HEK293 (cell line): ENCODE measurements around the gene SHD.
A peak's percentile ranks its signal among the peaks of the same experiment; 100 is the strongest.

Experiments
- INSM2 ChIP-seq: fragments of 450-650 bp; formaldehyde crosslinking; IDR thresholded peaks from 2 replicates; pipeline ENCODE4 v1.5.1; 2016; ENCODE audit warnings: missing biosample characterization, missing genetic modification characterization
- KLF10 ChIP-seq: fragments of 450-650 bp; IDR thresholded peaks from 2 replicates; pipeline ENCODE4 v1.5.1; 2018; ENCODE audit warnings: missing biosample characterization, mild to moderate bottlenecking, missing genetic modification characterization
- PRDM2 ChIP-seq: fragments of 450-650 bp; formaldehyde crosslinking; IDR thresholded peaks from 2 replicates; pipeline ENCODE4 v1.5.1; 2016; ENCODE audit warnings: missing biosample characterization, missing genetic modification characterization, borderline replicate concordance
- REPIN1 ChIP-seq: fragments of 450-650 bp; formaldehyde crosslinking; IDR thresholded peaks from 2 replicates; pipeline ENCODE4 v1.5.1; 2017; ENCODE audit warnings: missing biosample characterization, missing genetic modification characterization, low read depth
- SP3 ChIP-seq: fragments of 450-650 bp; formaldehyde crosslinking; IDR thresholded peaks from 2 replicates; pipeline ENCODE4 v1.5.1; 2016; ENCODE audit warnings: missing biosample characterization, missing genetic modification characterization
- YY1 ChIP-seq: fragments of 450-650 bp; formaldehyde crosslinking; IDR thresholded peaks from 2 replicates; pipeline ENCODE4 v1.5.1; 2018; ENCODE audit warnings: missing biosample characterization, missing genetic modification characterization
- ZBTB21 ChIP-seq: fragments of 450-650 bp; formaldehyde crosslinking; IDR thresholded peaks from 2 replicates; pipeline ENCODE4 v1.5.1; 2017; ENCODE audit warnings: missing biosample characterization, missing genetic modification characterization
- ZFHX2 ChIP-seq: fragments of 450-650 bp; formaldehyde crosslinking; conservative IDR thresholded peaks from 2 replicates; pipeline ENCODE4 v1.5.1; 2016; ENCODE audit warnings: missing biosample characterization, missing genetic modification characterization
- ZNF175 ChIP-seq: fragments of 450-650 bp; formaldehyde crosslinking; IDR thresholded peaks from 2 replicates; pipeline ENCODE4 v1.5.1; 2016; ENCODE audit warnings: missing biosample characterization, missing genetic modification characterization
- ZNF350 ChIP-seq: fragments of 450-650 bp; formaldehyde crosslinking; IDR thresholded peaks from 2 replicates; pipeline ENCODE4 v1.5.0; 2017; ENCODE audit warnings: missing biosample characterization, mild to moderate bottlenecking, missing genetic modification characterization
- ZNF513 ChIP-seq: fragments of 450-650 bp; IDR thresholded peaks from 2 replicates; pipeline ENCODE4 v1.5.1; 2018; ENCODE audit warnings: missing biosample characterization, missing genetic modification characterization
- ZNF610 ChIP-seq: fragments of 450-650 bp; formaldehyde crosslinking; IDR thresholded peaks from 2 replicates; pipeline ENCODE4 v1.5.1; 2016; ENCODE audit warnings: missing biosample characterization, missing genetic modification characterization, borderline replicate concordance
- ZNF623 ChIP-seq: fragments of 450-650 bp; formaldehyde crosslinking; IDR thresholded peaks from 2 replicates; pipeline ENCODE4 v1.5.1; 2016; ENCODE audit warnings: missing biosample characterization, missing genetic modification characterization
- ZNF707 ChIP-seq: fragments of 450-650 bp; formaldehyde crosslinking; IDR thresholded peaks from 2 replicates; pipeline ENCODE4 v1.5.1; 2016; ENCODE audit warnings: missing biosample characterization, missing genetic modification characterization
- TF ChIP-seq, protein P1 (sequence below): fragments of 450-650 bp; formaldehyde crosslinking; IDR thresholded peaks from 2 replicates; pipeline ENCODE4 v1.5.1; 2016; ENCODE audit warnings: missing biosample characterization, missing genetic modification characterization
- TF ChIP-seq, protein P2 (sequence below): fragments of 450-650 bp; formaldehyde crosslinking; IDR thresholded peaks from 2 replicates; pipeline ENCODE4 v1.5.1; 2016; ENCODE audit warnings: missing biosample characterization, missing genetic modification characterization

The SHD gene

DNA sequence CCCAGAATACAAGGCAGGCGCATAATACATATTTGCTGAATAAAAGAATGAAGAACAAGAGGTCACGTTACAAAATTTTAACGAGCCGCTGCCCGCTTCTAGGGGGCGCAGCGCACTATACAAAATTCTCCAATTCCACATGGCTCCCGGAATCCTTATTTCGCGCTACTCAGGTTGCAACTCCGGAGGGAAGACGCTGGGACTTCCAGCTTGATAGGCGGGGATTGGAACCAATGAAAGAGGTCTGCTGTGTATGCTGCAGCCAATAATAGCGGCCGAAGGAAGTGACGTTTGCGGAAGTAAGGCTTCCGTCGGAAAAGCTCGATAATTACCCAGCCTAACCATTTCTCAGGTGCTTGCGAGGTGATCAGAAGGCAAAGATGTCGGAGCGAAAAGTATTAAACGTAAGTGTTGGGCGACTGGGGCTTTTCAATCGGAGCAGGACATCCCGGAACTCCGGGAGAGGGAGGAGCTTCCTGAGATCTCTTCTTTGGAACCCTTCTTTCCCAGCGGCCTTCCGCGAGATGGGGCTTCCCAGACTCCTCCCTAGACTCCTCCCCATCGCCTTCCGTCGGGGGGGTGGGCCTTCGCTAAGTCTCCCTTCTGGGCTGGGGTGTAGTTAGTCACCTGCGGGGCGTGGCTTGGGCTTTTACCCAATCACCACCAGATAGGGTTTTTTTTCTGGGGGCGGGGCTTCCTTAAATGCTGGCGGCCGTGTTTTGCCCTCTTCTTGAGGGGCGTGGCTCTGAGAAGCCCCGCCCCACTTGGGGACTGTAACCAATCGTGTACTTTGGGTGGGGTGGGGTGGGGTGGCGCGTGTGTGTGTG is 32.1 kb upstream of the SHD start, which contains the start of gene YJU2 (continued):
- TF ChIP-seq PRDM2 (tag by site-specific recombination) (no peak), ZNF623 (tag by site-specific recombination) (peak; percentile 48), ZNF707 (tag by site-specific recombination) (no peak), REPIN1 (no peak), SP3 (tag by site-specific recombination) (peak; percentile 94), ZBTB21 (tag by site-specific recombination) (peak; percentile 70), ZNF513 (0 out of 2 replicates have a peak, but pooled peaks have one; percentile 48), ZFHX2 (no peak), ZNF350 (no peak), YY1 (tag by site-specific recombination) (peak; percentile 91), INSM2 (peak; percentile 86), ZNF610 (tag by site-specific recombination) (0 out of 2 replicates have a peak, but pooled peaks have one; percentile 61), ZNF175 (tag by site-specific recombination) (no peak), KLF10 (0 out of 2 replicates have a peak, but pooled peaks have one; percentile 48)
- TF ChIP-seq, protein P1, sequence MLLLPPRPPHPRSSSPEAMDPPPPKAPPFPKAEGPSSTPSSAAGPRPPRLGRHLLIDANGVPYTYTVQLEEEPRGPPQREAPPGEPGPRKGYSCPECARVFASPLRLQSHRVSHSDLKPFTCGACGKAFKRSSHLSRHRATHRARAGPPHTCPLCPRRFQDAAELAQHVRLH (tag by site-specific recombination), result peak; percentile 89; the same call in 1 of the 2 replicates
- TF ChIP-seq, protein P2, sequence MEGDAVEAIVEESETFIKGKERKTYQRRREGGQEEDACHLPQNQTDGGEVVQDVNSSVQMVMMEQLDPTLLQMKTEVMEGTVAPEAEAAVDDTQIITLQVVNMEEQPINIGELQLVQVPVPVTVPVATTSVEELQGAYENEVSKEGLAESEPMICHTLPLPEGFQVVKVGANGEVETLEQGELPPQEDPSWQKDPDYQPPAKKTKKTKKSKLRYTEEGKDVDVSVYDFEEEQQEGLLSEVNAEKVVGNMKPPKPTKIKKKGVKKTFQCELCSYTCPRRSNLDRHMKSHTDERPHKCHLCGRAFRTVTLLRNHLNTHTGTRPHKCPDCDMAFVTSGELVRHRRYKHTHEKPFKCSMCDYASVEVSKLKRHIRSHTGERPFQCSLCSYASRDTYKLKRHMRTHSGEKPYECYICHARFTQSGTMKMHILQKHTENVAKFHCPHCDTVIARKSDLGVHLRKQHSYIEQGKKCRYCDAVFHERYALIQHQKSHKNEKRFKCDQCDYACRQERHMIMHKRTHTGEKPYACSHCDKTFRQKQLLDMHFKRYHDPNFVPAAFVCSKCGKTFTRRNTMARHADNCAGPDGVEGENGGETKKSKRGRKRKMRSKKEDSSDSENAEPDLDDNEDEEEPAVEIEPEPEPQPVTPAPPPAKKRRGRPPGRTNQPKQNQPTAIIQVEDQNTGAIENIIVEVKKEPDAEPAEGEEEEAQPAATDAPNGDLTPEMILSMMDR, result peak; percentile 89
